Measurements from ENCODE around the gene LRPAP1.
"Not testable (repeated sequence)": the region's sequence is repeated elsewhere in the genome, so short reads cannot be mapped to it uniquely, and the experiment has no call there.

LRPAP1 gene

GRCh38 chr4:3470244-3471097 lies 61.8 kb downstream of the LRPAP1 start:
- peak; percentile 45 for DNase-seq

DNA sequence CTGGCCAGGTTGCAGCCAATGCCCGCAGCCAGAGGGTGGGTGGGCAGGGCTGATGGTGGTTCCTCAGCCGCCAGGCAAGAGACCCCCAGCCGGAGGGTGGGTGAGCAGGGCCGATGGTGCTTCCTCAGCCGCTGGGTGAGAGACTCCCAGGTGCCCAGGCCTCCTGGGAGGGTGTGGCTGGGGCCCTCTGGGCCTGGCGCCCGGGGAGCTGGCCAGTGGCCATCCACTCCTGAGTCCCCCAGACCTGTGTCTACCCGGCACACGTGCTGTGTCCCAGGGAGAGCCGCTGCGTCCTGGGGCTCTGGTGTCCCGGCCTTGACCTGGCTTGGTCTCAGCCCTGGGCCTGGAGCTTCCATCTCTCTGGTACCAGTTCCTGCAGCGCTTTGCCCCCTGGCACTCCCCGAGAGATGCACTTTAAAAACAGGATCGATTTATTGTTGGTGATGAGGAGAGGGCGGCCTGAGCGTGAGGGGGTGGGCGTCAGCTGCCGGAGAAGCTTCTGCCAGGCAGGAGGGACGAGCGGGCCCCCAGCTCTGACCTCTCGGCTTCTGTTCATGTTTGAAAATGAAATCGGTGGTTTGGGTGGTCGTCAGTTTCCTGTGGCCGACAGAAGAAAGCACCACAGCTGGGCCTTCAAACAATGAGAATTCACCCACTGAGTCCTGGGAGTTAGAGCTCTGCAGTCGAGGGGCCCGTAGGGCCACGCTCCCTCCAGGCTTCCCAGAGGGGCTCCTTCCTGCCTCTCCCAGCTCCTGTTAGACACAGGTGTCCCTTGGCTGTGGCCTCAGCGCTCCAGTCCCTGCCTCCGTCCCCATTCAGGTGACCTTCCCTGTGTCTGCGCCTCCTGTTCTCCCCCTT lies 62.6 kb downstream of the LRPAP1 start:
- DNase-seq: no peak

DNA sequence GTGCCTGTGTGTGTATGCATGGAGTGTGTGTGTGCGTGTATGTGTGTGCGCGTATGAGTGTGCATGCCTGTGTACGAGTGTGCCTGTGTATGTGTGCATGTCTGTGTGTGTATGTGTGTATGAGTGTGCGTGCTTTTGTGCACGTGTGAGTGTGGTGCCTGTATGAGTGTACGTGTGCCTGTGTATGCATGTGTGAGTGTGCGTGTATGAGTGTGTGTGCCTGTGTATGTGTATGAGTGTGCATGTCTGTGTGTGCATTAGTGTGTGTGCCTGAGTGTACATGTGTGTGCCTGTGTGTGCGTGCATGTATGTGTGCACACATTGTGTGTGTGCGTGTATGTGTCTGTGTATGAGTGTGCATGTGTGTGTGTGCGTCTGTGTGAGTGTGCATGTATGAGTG lies 63.4 kb downstream of the LRPAP1 start:
- no peak for DNase-seq

DNA sequence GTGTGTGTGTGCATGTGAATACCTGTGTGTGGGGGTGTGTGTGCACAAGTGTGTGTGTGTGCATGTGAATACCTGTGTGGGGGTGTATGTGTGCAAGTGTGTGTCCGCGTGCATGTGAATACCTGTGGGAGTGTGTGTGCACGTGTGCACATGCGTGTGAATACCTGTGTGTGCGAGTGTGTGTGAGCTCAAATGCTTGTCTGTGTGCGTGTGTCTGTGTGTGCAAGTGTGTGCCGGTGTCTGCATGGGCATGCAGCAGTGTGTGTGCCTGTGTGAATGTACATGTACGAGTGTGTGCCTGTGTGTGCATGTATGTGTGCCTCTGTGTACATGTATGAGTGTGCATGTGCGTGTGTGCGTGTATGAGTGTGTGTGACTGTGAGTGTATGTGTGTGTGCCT lies 64.1 kb downstream of the LRPAP1 start:
- DNase-seq: no peak

DNA sequence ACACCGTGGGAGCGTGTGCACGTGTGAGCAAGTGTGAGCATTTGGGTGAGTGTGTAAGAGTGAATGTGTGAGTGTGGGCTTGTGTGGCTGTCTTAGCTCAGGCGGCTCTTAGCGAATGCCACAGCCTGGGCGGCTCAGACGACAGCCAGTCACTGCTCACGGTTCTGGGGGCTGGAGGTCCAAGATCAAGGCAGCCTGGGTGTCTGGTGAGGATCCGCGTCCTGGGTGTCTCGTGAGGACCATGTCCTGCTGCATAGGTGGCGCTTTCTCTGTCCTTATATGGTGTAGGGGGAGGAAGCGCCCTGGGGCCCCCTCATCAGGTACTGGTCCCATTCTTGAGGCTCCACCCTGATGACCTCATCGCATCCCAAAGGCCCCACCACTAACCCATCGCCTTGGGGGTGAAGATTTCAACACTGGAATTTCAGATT lies 64.6 kb downstream of the LRPAP1 start:
- no peak for DNase-seq

- DNase-seq: no peak
Observed at GRCh38 chr4:3466691-3467600, 65.3 kb downstream of the LRPAP1 start.

- DNase-seq: no peak
Observed at GRCh38 chr4:3465698-3466671, 66.2 kb downstream of the LRPAP1 start.

DNA sequence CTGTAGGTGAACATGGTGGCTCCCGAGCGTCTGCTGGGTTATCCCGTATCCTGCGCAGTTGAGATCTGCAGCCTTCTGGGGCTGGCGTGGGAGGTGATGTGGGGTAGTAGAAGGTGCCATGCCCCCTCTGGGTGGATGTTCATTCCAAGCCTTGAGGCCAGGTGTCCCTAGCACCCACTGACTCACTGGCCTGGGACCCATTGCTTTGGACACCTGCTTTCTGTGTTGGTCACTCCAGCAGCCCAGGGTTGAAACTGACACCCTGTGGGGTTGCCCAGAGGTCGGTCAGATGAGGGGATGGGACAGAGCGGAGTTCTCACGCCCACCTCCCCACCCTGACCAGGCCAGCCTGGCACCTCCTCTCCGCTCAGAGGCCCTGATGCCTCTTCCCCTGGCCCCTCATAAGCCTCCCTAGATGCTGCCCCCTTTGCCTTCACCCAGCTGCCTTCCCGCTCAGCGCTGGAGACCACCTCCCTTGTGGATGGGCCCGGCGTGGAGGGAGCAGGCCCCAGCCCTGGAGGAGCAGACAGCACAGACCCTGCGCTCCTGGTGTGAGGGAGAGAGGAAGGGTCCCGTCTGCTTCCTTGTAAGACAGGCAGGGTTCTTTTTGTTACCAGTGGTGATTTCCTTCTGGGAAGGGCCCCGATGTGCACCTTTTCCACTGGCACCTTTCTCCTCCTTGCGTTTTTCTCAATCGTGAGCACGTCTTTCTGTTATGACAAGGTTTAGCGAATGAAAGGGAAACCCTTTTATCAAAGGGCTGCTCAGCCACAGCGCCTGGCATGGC lies 67.1 kb downstream of the LRPAP1 start:
- DNase-seq: no peak

GRCh38 chr4:3464349-3464905 lies 67.8 kb downstream of the LRPAP1 start:
- no peak for DNase-seq

DNA sequence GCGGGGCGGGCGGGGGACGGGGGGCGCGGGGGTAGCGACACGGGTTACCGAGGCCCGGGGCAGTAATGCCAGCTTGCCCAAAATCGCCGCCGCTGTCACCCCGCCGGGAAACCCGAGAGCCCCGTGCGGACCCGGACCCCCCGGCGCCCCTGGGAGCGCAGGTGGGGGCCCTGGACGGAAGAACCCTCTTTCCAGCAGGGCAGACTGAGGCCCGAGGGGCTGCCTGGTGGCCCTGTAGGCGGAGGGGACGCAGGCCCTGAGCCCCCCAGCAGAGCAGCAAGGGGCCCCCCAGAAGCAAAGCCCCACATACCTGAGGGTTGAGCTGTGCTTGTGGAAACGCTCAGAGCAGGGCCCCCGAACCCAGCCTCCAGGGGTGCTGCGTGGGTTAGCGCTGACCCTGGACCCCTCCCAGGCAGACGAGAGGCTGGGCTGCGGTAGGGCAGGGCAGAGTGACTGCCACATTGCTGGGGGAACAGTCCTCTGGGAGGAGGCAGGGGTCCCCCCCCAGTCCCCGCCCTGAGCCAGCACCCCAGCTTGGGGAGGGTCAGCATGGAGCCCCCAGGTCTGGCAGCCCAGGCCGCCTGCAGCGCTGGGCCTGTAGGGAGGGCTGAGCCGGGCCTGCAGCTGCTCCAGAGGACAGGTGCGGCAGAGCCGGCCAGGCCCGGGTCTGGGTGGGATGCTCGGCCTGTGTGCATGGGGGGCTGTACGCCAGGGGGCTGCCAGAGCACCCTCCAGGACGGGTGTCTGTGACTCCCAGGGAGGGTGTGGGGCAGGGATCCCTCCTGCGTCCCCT lies 68.5 kb downstream of the LRPAP1 start:
- DNase-seq: no peak

DNA sequence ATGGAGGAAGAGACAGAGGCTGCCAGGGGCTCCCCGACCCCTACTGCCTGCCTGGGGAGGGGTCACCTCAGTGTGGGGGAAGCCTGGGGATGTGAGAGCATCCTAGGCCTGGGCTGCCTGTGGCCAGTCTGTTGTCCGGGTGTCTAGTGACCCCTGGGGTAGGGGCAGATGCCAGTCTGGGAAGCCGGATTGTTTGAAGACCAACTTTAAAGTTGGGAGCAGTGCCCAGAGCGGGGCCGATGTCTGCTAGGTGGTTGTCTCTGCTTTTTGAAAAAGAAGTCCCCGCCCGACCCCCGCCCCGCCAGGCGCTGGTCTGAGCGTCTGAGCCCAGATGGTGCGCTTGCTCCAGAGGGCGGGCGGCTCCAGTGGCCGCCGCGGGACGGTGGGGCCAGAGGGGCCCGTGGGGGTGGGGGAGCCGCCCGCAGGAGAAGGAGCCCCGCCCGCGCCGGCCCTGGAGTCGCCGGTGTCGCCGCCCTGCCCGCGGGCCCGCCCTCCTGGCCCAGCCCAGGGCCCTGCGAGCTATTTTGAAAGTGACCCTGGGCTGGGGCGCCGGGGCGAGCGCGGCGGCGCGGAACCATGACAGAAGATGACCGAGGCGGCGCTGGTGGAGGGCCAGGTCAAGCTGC lies 69.3 kb downstream of the LRPAP1 start, which contains the start of gene DOK7:
Gene DOK7 (plus strand): TSS at position 517 of the 626 bp plus-strand sequence. CDS start 70 bp downstream, at position 587.
- no peak for DNase-seq

GRCh38 chr4:3462321-3462789 lies 69.9 kb downstream of the LRPAP1 start:
- no peak for DNase-seq

GRCh38 chr4:3461515-3462291 lies 70.5 kb downstream of the LRPAP1 start:
- DNase-seq: peak; percentile 32

DNA sequence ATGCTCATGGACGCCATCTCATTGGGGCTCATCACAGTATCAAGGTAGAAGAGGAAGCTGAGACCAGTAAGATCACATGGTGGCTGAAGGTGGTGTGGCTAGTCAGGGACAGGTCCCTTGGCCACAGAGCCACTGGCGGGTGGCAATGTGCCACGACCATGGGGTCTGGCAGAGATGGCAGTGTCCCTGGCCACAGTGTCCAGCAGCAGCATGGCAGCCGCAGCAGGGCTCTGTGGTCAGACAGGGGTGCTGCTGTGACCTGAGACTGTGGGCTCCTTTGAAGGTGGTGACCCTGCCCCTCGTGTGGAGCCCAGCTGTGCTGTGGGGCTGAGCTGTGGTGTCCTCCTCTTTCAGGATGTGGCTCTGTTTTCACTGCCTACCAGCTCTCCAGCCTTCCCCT lies 71.3 kb downstream of the LRPAP1 start:
- DNase-seq: no peak

DNA sequence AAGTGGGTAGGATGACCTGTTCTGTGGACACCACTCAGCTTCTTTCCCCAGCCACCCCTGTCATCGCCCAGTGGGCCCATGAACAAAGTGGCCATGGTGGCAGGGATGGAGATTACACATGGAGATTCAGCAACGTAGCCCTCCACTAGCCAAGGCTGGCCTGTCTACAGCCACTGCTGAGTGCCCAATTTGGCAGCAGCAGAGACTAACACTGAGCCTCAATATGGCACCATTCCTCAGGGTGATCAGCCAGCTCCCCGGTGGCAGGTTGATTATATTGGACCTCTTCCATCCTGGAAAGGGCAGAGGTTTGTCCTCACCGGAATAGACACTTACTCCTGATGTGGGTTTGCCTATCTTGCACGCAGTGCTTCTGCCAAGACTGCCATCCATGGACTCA lies 73.1 kb downstream of the LRPAP1 start:
- DNase-seq: not testable (repeated sequence)

- no peak for DNase-seq
Observed at GRCh38 chr4:3458371-3458770, 73.9 kb downstream of the LRPAP1 start.

DNA sequence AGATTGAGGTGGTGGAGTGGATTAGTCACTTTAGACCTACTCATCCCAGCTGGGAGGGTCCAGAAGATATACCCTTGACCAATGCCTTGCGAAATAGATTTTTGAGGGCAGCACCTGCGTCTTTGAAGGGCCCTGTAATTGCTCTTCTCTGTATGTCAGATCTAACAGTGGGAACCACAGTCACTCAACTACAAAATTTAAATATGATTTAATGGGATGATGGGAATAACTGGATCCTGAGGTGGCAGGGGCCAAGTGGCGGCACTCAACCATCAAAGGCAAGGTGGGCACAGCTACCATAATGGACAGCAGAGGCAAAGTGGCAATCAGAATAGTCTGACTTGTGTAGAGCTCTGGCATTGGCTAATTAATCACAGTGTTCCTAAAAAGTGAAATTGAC lies 76.6 kb downstream of the LRPAP1 start:
- DNase-seq: not testable (repeated sequence)

All from NCI-H2029 treated with DMSO at 0.1 percent for 48 hours (cell line).